ENCODE results near the gene NOTO. TPM values are rescaled to one million over a fixed set of nuclear protein-coding genes. Genes with fewer than 3 reads are reported as not detected.
A peak's percentile ranks its signal among the peaks of the same experiment; 100 is the strongest.

Gene NOTO
- total and polyA plus RNA-seq, 10 of the 15 experiments (the other 5 are each of a cell fraction or from before 2014, with no cell fraction given), result not detected

DNA sequence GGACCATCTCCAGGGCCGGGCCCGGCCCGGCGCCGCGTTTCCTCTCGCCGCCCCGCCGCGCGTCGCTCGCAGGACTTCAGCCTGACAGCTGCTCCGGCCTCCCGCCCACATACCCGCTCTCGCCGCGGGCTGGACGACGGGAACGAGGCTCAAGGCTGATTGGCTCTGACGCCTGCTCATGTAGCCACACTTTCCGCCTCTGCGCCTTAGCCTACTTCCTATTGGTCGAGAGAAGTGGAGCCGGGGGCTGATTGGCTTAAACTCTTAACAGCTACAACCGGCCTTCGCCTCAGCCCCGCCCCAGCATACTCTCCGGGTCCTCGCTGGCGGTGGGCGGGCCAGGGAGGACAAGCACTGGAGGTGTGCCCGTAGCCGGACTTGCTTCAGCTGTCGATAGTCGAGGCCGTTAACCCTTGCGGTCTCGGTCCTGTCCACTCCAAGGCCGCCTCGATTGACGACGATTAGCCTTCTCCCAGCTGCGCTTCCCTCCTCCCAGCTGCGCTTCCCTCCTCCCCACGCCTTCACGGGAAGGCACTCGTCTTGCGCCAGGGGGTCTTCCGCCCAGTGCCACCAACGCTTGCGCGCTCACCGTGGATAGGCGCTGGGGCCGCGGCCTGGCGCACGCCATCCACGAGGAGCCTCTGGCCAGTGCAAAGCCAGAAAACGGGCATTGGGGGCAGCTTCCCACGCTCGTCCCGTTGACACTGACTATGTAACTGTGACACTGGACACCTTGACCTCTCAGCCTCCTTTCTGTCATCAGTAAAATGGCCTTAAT, 31.0 kb downstream of the NOTO start, which contains the start of gene PRADC1 (continued):
- TF ChIP-seq SREBF2 (IDR thresholded peaks at IDR 0.05; ENCODE audit: low read length) (no peak), KAT2A (conservative IDR thresholded peaks at IDR 0.05; ENCODE audit: control insufficient read depth, low read depth, low read length) (no peak), CEBPZ (IDR thresholded peaks at IDR 0.05; ENCODE audit: low read depth, low read length) (peak; percentile 90), SUZ12 (IDR thresholded peaks at IDR 0.05; ENCODE audit: unreplicated experiment) (no peak), EZH2 (IDR thresholded peaks at IDR 0.05; ENCODE audit: borderline replicate concordance, control insufficient read depth, low read depth, low read length) (no peak), CBFB (IDR thresholded peaks at IDR 0.05; ENCODE audit: low read depth) (no peak), SREBF1 (IDR thresholded peaks at IDR 0.05; ENCODE audit: low read length) (no peak), RBBP5 (conservative IDR thresholded peaks at IDR 0.05) (no peak), RELA (IDR thresholded peaks at IDR 0.05; ENCODE audit: borderline replicate concordance, partially characterized antibody) (no peak), EED (IDR thresholded peaks at IDR 0.05; ENCODE audit: low read depth) (no peak), RUNX3 (IDR thresholded peaks at IDR 0.05; ENCODE audit: low read length) (no peak), NFYA (IDR thresholded peaks at IDR 0.05; ENCODE audit: borderline replicate concordance, low read depth, low read length) (peak; percentile 33; the same call in 1 of the 2 replicates), CREB1 (IDR thresholded peaks at IDR 0.05; ENCODE audit: low read depth) (peak; percentile 82), NFYB (IDR thresholded peaks at IDR 0.05; ENCODE audit: insufficient read depth, low read depth, low read length) (peak; percentile 93), NRF1 (conservative IDR thresholded peaks at IDR 0.05; ENCODE audit: low read depth, low read length) (no peak; the same call in 1 of the 2 replicates), KLF5 (IDR thresholded peaks at IDR 0.05; ENCODE audit: partially characterized antibody) (peak; percentile 84), BCL3 (IDR thresholded peaks at IDR 0.05; ENCODE audit: borderline replicate concordance, insufficient read depth, low read depth, low read length, poor library complexity, severe bottlenecking) (no peak), CHD1 (IDR thresholded peaks at IDR 0.05; ENCODE audit: low read depth, low read length) (no peak), POLR2A (IDR thresholded peaks at IDR 0.05; ENCODE audit: low read depth, low read length) (peak; percentile 77)
- TF ChIP-seq, protein P1, sequence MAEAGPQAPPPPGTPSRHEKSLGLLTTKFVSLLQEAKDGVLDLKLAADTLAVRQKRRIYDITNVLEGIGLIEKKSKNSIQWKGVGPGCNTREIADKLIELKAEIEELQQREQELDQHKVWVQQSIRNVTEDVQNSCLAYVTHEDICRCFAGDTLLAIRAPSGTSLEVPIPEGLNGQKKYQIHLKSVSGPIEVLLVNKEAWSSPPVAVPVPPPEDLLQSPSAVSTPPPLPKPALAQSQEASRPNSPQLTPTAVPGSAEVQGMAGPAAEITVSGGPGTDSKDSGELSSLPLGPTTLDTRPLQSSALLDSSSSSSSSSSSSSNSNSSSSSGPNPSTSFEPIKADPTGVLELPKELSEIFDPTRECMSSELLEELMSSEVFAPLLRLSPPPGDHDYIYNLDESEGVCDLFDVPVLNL (IDR thresholded peaks at IDR 0.05; ENCODE audit: low read depth, low read length), result peak; percentile 83
- TF ChIP-seq, protein P2, sequence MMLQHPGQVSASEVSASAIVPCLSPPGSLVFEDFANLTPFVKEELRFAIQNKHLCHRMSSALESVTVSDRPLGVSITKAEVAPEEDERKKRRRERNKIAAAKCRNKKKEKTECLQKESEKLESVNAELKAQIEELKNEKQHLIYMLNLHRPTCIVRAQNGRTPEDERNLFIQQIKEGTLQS (IDR thresholded peaks at IDR 0.05; ENCODE audit: borderline replicate concordance, extremely low read depth, low read depth, low read length), result no peak
- TF ChIP-seq, protein P3, sequence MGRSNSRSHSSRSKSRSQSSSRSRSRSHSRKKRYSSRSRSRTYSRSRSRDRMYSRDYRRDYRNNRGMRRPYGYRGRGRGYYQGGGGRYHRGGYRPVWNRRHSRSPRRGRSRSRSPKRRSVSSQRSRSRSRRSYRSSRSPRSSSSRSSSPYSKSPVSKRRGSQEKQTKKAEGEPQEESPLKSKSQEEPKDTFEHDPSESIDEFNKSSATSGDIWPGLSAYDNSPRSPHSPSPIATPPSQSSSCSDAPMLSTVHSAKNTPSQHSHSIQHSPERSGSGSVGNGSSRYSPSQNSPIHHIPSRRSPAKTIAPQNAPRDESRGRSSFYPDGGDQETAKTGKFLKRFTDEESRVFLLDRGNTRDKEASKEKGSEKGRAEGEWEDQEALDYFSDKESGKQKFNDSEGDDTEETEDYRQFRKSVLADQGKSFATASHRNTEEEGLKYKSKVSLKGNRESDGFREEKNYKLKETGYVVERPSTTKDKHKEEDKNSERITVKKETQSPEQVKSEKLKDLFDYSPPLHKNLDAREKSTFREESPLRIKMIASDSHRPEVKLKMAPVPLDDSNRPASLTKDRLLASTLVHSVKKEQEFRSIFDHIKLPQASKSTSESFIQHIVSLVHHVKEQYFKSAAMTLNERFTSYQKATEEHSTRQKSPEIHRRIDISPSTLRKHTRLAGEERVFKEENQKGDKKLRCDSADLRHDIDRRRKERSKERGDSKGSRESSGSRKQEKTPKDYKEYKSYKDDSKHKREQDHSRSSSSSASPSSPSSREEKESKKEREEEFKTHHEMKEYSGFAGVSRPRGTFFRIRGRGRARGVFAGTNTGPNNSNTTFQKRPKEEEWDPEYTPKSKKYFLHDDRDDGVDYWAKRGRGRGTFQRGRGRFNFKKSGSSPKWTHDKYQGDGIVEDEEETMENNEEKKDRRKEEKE (IDR thresholded peaks at IDR 0.05), result no peak

Data from GM12878 (cell line).